GM23338 (cell line): ENCODE results near the gene DOCK10. TPM values are rescaled to one million over a fixed set of nuclear protein-coding genes. Genes with fewer than 3 reads are reported as not detected.

Source experiments
- ATAC-seq: fragments of 200-7000 bp; cut with Tn5 transposase; 3 replicates; pipeline ENCODE4 v1.9.1; 2020
- DNase-seq: peaks from one replicate; pipeline ENCODE4 v3.0.0-alpha.2; 2015; ENCODE audit warnings: low spot score
- H2AFZ ChIP-seq: fragments of 200-600 bp; sonication (generic); 2 replicates; pipeline ENCODE4 v1.8.0; 2016; ENCODE audit warnings: antibody characterized with exemption, mild to moderate bottlenecking, moderate library complexity
- H3F3A ChIP-seq: fragments of 200-600 bp; sonication (generic); replicated peaks from 2 replicates; pipeline ENCODE4 v1.8.0; 2017; ENCODE audit warnings: antibody characterized with exemption, mixed run types, low read depth
- H3K27ac ChIP-seq: fragments of 200-600 bp; sonication (generic); 2 replicates; pipeline ENCODE4 v1.6.1; 2016; ENCODE audit warnings: low read depth
- H3K27me3 ChIP-seq: fragments of 200-600 bp; sonication (generic); 2 replicates; pipeline ENCODE4 v1.8.0; 2016; ENCODE audit warnings: mild to moderate bottlenecking, mixed run types, moderate library complexity; ENCODE audit not compliant: insufficient read depth
- H3K36me3 ChIP-seq: fragments of 200-600 bp; sonication (generic); 2 replicates; pipeline ENCODE4 v1.8.0; 2016; ENCODE audit warnings: mild to moderate bottlenecking; ENCODE audit not compliant: insufficient read depth
- H3K4me1 ChIP-seq: fragments of 200-600 bp; sonication (generic); 2 replicates; pipeline ENCODE4 v1.8.0; 2016; ENCODE audit warnings: mild to moderate bottlenecking, moderate library complexity; ENCODE audit not compliant: insufficient read depth
- H3K4me2 ChIP-seq: fragments of 200-600 bp; sonication (generic); 2 replicates; pipeline ENCODE4 v1.7.1; 2017; ENCODE audit warnings: mixed run types
- H3K4me3 ChIP-seq: fragments of 200-600 bp; sonication (generic); 2 replicates; pipeline ENCODE4 v1.6.1; 2016; ENCODE audit warnings: mixed run types
- H3K79me2 ChIP-seq: fragments of 200-600 bp; sonication (generic); replicated peaks from 2 replicates; pipeline ENCODE4 v1.8.0; 2017; ENCODE audit warnings: mild to moderate bottlenecking; ENCODE audit not compliant: insufficient read depth
- H3K9me2 ChIP-seq: fragments of 200-600 bp; sonication (generic); 2 replicates; pipeline ENCODE4 v1.8.0; 2017; ENCODE audit not compliant: insufficient read depth
- H4K20me1 ChIP-seq: fragments of 200-600 bp; sonication (generic); replicated peaks from 2 replicates; pipeline ENCODE4 v1.8.0; 2017; ENCODE audit warnings: mild to moderate bottlenecking; ENCODE audit not compliant: insufficient read depth
- H3K27ac Mint-ChIP-seq: 2 replicates; pipeline ENCODE4 v1.8.0; 2020; ENCODE audit warnings: inconsistent platforms, mild to moderate bottlenecking, moderate library complexity, mixed read lengths
- H3K27me3 Mint-ChIP-seq: 3 replicates; pipeline ENCODE4 v1.8.0; 2022; ENCODE audit warnings: low read depth, mild to moderate bottlenecking, moderate library complexity, mixed read lengths, inconsistent platforms; ENCODE audit not compliant: insufficient read depth, poor library complexity
- H3K36me3 Mint-ChIP-seq: 3 replicates; pipeline ENCODE4 v1.8.0; 2021; ENCODE audit warnings: low read depth, mild to moderate bottlenecking, inconsistent platforms, moderate library complexity, mixed read lengths
- H3K4me1 Mint-ChIP-seq: 3 replicates; pipeline ENCODE4 v1.8.0; 2020; ENCODE audit warnings: mild to moderate bottlenecking, inconsistent platforms, mixed read lengths
- H3K4me3 Mint-ChIP-seq: 3 replicates; pipeline ENCODE4 v1.8.0; 2021; ENCODE audit warnings: moderate library complexity, mild to moderate bottlenecking, inconsistent platforms, mixed read lengths
- H3K9me3 Mint-ChIP-seq: 3 replicates; pipeline ENCODE4 v1.8.0; 2020; ENCODE audit warnings: moderate library complexity, mild to moderate bottlenecking, inconsistent platforms, mixed read lengths
- CREB1 ChIP-seq: fragments of 250-450 bp; sonication (Bioruptor Pico); IDR thresholded peaks from 2 replicates; pipeline ENCODE4 v1.5.0; 2020; ENCODE audit warnings: low read depth, mild to moderate bottlenecking, moderate library complexity
- EZH2 ChIP-seq: fragments of 200-600 bp; sonication (generic); IDR thresholded peaks from one replicate; pipeline ENCODE4 v1.8.0; 2017; ENCODE audit warnings: antibody characterized with exemption, mild to moderate bottlenecking, low read depth; ENCODE audit not compliant: unreplicated experiment
- EZH2phosphoT487 ChIP-seq: fragments of 200-600 bp; sonication (generic); IDR thresholded peaks from one replicate; pipeline ENCODE4 v1.8.1; 2018; ENCODE audit warnings: antibody characterized with exemption; ENCODE audit not compliant: unreplicated experiment
- JUNB ChIP-seq: IDR thresholded peaks from one replicate; pipeline ENCODE4 v1.6.1; 2016; ENCODE audit warnings: antibody characterized with exemption; ENCODE audit not compliant: unreplicated experiment
- NANOG ChIP-seq: IDR thresholded peaks from 2 replicates; pipeline ENCODE4 v1.6.1; 2016; ENCODE audit warnings: antibody characterized with exemption, borderline replicate concordance
- POLR2AphosphoS5 ChIP-seq: IDR thresholded peaks from 2 replicates; pipeline ENCODE4 v1.6.1; 2016; ENCODE audit warnings: antibody characterized with exemption, low read depth
- STAT1 ChIP-seq: IDR thresholded peaks from one replicate; pipeline ENCODE4 v1.6.1; 2016; ENCODE audit warnings: antibody characterized with exemption; ENCODE audit not compliant: unreplicated experiment
- polyA plus RNA-seq: library from polyadenylated mRNA; unstranded; fragments of >200 nt; fragmentation: Nextera tagmentation; extraction: Ambion mirVana; gene quantifications from 2 replicates; pipeline ENCODE4 v1.2.1, GENCODE V29; 2016
- total RNA-seq: library from RNA; depleted of rRNA; stranded (reverse); fragments of >200 nt; shearing (Covaris generic); gene quantifications from 2 replicates; pipeline ENCODE4 v1.2.3, GENCODE V29; 2014
- TF ChIP-seq, protein P1 (sequence below): IDR thresholded peaks from one replicate; pipeline ENCODE4 v1.6.1; 2018; ENCODE audit warnings: antibody characterized with exemption; ENCODE audit not compliant: unreplicated experiment
- TF ChIP-seq, protein P2 (sequence below): IDR thresholded peaks from 2 replicates; pipeline ENCODE4 v1.6.1; 2016; ENCODE audit warnings: antibody characterized with exemption
- TF ChIP-seq, protein P3 (sequence below), 2 experiments: fragments of 200-600 bp in 1 of 2; sonication (generic) in 1 of 2; conservative IDR thresholded peaks; 2 replicates each; pipeline versions ENCODE4 v1.5.1 to v1.6.1; 2016 to 2017; ENCODE audit warnings: antibody characterized with exemption in 2 of 2, low read depth in 2 of 2, mild to moderate bottlenecking in 2 of 2, moderate library complexity in 1 of 2

The DOCK10 gene
- total and polyA plus RNA-seq, 2 experiments from 2014 or later = 1.0 to 1.7 TPM

DNA sequence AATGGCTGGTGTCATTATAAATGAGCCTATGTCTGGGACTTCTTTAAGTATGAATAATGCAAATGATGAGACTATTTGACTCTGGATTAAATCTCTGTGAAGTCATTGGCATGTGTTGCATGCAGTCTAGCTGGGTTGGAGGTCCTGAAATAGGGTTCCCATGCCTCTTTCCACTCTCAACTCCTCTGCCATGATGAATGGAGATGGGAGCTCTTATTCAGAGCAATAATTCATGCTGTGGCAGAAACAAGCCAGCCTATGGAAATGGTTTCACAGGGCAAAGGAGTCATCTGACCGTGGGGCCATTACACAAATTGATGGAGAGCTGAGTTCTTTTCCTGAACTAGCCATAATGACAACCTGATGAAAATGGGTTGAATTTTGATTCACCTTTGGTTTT lies 310.6 kb downstream of the DOCK10 start:
- H3K36me3 ChIP-seq = no peaks in the 10 kb centered on the region
- Mint-ChIP-seq H3K36me3 (peaks cover 15% of the 10 kb centered on the region), H3K4me1 (no peaks in the 10 kb centered on the region), H3K4me3 (no peak overlapping the region), H3K27me3 (no peaks in the 10 kb centered on the region), H3K27ac (no peak overlapping the region), H3K9me3 (peaks cover 41% of the 10 kb centered on the region)
- TF ChIP-seq, protein P1, sequence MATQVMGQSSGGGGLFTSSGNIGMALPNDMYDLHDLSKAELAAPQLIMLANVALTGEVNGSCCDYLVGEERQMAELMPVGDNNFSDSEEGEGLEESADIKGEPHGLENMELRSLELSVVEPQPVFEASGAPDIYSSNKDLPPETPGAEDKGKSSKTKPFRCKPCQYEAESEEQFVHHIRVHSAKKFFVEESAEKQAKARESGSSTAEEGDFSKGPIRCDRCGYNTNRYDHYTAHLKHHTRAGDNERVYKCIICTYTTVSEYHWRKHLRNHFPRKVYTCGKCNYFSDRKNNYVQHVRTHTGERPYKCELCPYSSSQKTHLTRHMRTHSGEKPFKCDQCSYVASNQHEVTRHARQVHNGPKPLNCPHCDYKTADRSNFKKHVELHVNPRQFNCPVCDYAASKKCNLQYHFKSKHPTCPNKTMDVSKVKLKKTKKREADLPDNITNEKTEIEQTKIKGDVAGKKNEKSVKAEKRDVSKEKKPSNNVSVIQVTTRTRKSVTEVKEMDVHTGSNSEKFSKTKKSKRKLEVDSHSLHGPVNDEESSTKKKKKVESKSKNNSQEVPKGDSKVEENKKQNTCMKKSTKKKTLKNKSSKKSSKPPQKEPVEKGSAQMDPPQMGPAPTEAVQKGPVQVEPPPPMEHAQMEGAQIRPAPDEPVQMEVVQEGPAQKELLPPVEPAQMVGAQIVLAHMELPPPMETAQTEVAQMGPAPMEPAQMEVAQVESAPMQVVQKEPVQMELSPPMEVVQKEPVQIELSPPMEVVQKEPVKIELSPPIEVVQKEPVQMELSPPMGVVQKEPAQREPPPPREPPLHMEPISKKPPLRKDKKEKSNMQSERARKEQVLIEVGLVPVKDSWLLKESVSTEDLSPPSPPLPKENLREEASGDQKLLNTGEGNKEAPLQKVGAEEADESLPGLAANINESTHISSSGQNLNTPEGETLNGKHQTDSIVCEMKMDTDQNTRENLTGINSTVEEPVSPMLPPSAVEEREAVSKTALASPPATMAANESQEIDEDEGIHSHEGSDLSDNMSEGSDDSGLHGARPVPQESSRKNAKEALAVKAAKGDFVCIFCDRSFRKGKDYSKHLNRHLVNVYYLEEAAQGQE = no peak
- TF ChIP-seq STAT1 (no peak), CREB1 (CRISPR knock-in tag) (no peak), JUNB (no peak), EZH2 (no peak)
- TF ChIP-seq, protein P2, sequence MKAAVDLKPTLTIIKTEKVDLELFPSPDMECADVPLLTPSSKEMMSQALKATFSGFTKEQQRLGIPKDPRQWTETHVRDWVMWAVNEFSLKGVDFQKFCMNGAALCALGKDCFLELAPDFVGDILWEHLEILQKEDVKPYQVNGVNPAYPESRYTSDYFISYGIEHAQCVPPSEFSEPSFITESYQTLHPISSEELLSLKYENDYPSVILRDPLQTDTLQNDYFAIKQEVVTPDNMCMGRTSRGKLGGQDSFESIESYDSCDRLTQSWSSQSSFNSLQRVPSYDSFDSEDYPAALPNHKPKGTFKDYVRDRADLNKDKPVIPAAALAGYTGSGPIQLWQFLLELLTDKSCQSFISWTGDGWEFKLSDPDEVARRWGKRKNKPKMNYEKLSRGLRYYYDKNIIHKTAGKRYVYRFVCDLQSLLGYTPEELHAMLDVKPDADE = no peak
- no peaks in the 10 kb centered on the region for H3K4me1 ChIP-seq
- no peak overlapping the region for H3K4me3 ChIP-seq
- no peaks in the 10 kb centered on the region for H3F3A ChIP-seq
- no peak overlapping the region for H3K27ac ChIP-seq
- H3K79me2 ChIP-seq = no peaks in the 10 kb centered on the region
- DNase-seq (no peak), ATAC-seq (no peak)
- no peak overlapping the region for H3K4me2 ChIP-seq
- no peak overlapping the region for H2AFZ ChIP-seq
- H4K20me1 ChIP-seq = no peaks in the 10 kb centered on the region
- no peaks in the 10 kb centered on the region for H3K27me3 ChIP-seq
- peaks cover 9% of the 10 kb centered on the region; the same call in 1 of the 2 replicates for H3K9me2 ChIP-seq

DNA sequence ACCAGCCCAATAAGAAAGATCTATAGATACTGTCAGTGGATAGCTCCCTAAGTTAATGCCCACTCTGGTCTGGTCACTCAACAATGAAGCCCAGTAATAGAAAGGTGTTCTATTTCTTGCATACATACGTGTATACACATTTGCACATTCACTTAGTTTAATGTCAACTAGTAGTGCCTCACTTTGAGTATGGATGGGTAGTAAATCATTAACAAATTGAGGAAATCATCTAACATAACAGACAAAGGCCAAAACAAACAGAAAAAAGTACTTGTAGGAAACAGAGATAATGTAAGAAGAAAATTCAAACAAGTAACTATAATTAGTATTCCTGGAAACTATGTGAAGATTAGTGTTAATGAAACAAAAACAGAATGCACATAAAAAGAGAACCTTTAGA lies 312.8 kb downstream of the DOCK10 start:
- Histone ChIP-seq H3F3A (no peaks in the 10 kb centered on the region), H3K79me2 (no peaks in the 10 kb centered on the region), H4K20me1 (no peaks in the 10 kb centered on the region), H3K4me3 (no peak overlapping the region), H3K4me1 (no peaks in the 10 kb centered on the region), H3K27me3 (no peaks in the 10 kb centered on the region), H3K36me3 (no peaks in the 10 kb centered on the region), H3K27ac (no peak overlapping the region), H2AFZ (no peak overlapping the region), H3K9me2 (peaks cover 9% of the 10 kb centered on the region; the same call in 1 of the 2 replicates), H3K4me2 (no peak overlapping the region)
- DNase-seq (no peak), ATAC-seq (no peak)
- Mint-ChIP-seq H3K4me1 (no peaks in the 10 kb centered on the region), H3K9me3 (peaks cover 23% of the 10 kb centered on the region; the same call in 2 of the 3 replicates), H3K36me3 (no peaks in the 10 kb centered on the region), H3K27ac (no peak overlapping the region), H3K27me3 (no peaks in the 10 kb centered on the region), H3K4me3 (no peak overlapping the region)
- no peak for TF ChIP-seq JUNB
- no peak for TF ChIP-seq EZH2phosphoT487
- TF ChIP-seq NANOG = no peak
- TF ChIP-seq, protein P3, sequence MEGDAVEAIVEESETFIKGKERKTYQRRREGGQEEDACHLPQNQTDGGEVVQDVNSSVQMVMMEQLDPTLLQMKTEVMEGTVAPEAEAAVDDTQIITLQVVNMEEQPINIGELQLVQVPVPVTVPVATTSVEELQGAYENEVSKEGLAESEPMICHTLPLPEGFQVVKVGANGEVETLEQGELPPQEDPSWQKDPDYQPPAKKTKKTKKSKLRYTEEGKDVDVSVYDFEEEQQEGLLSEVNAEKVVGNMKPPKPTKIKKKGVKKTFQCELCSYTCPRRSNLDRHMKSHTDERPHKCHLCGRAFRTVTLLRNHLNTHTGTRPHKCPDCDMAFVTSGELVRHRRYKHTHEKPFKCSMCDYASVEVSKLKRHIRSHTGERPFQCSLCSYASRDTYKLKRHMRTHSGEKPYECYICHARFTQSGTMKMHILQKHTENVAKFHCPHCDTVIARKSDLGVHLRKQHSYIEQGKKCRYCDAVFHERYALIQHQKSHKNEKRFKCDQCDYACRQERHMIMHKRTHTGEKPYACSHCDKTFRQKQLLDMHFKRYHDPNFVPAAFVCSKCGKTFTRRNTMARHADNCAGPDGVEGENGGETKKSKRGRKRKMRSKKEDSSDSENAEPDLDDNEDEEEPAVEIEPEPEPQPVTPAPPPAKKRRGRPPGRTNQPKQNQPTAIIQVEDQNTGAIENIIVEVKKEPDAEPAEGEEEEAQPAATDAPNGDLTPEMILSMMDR (conservative IDR thresholded peaks at IDR 0.05; ENCODE audit: low read depth in 2 of 2) = no peak
- TF ChIP-seq, protein P2 = no peak
- TF ChIP-seq POLR2AphosphoS5 = no peak
- no peak for TF ChIP-seq EZH2
- no peak for TF ChIP-seq CREB1 (CRISPR knock-in tag)
